ENCODE results near the gene RERG.

Gene RERG

GRCh38 chr12:15183821-15184220 lies 37.4 kb downstream of the RERG start:
- DNase-seq, result no peak

- DNase-seq, result no peak
Measured at GRCh38 chr12:15181017-15181683, 40.1 kb downstream of the RERG start.

- no peak for DNase-seq
Measured at GRCh38 chr12:15180325-15180724, 40.9 kb downstream of the RERG start.

- no peak for DNase-seq
Measured at GRCh38 chr12:15179672-15180071, 41.5 kb downstream of the RERG start.

- DNase-seq, result no peak
Measured at GRCh38 chr12:15173142-15173541, 48.1 kb downstream of the RERG start.

- DNase-seq, result no peak
Measured at GRCh38 chr12:15172060-15172822, 49.0 kb downstream of the RERG start.

- DNase-seq, result no peak
Measured at GRCh38 chr12:15171012-15171655, 50.1 kb downstream of the RERG start.

GRCh38 chr12:15168026-15168678 lies 53.1 kb downstream of the RERG start:
- DNase-seq, result no peak

GRCh38 chr12:15165012-15165659 lies 56.1 kb downstream of the RERG start:
- no peak for DNase-seq

- no peak for DNase-seq
Measured at GRCh38 chr12:15163030-15163976, 57.9 kb downstream of the RERG start.

GRCh38 chr12:15158083-15158482 lies 63.1 kb downstream of the RERG start:
- DNase-seq, result no peak

- DNase-seq, result no peak
Measured at GRCh38 chr12:15157269-15157671, 63.9 kb downstream of the RERG start.

- no peak for DNase-seq
Measured at GRCh38 chr12:15155271-15155670, 65.9 kb downstream of the RERG start.

GRCh38 chr12:15154103-15154502 lies 67.1 kb downstream of the RERG start:
- DNase-seq, result no peak

- no peak for DNase-seq
Measured at GRCh38 chr12:15152868-15153267, 68.3 kb downstream of the RERG start.

- no peak for DNase-seq
Measured at GRCh38 chr12:15152456-15152855, 68.8 kb downstream of the RERG start.

- DNase-seq, result no peak
Measured at GRCh38 chr12:15151161-15152091, 69.8 kb downstream of the RERG start.

GRCh38 chr12:15146585-15146984 lies 74.6 kb downstream of the RERG start:
- DNase-seq, result no peak

- DNase-seq, result no peak
Measured at GRCh38 chr12:15143467-15143866, 77.8 kb downstream of the RERG start.

GRCh38 chr12:15142711-15143110 lies 78.5 kb downstream of the RERG start:
- DNase-seq, result no peak

GRCh38 chr12:15131431-15131830 lies 89.8 kb downstream of the RERG start:
- DNase-seq, result no peak
